Large intestine (tissue), 3 donors: ENCODE data around the gene COL5A2. TPM values are rescaled to one million over a fixed set of nuclear protein-coding genes. Genes with fewer than 3 reads are reported as not detected.

ENCODE experiments used
- DNase-seq, 2 donors: peaks; one replicate each; pipeline versions ENCODE4 v3.0.0 to v3.0.0-alpha.2; 2013
- H3K27ac ChIP-seq: one replicate; pipeline ENCODE4 v1.5.1; 2013; ENCODE audit warnings: low read length
- H3K27me3 ChIP-seq: 2 replicates; pipeline ENCODE4 v1.6.1; 2013; ENCODE audit warnings: low read length; ENCODE audit not compliant: control insufficient read depth, insufficient read depth
- H3K36me3 ChIP-seq: 2 replicates; pipeline ENCODE4 v1.6.1; 2013; ENCODE audit warnings: low read length; ENCODE audit not compliant: control insufficient read depth, insufficient read depth
- H3K4me1 ChIP-seq: one replicate; pipeline ENCODE4 v1.6.1; 2013; ENCODE audit warnings: low read length; ENCODE audit not compliant: control insufficient read depth, insufficient read depth
- H3K4me3 ChIP-seq: one replicate; pipeline ENCODE4 v1.5.1; 2013; ENCODE audit warnings: low read length
- H3K9me3 ChIP-seq: one replicate; pipeline ENCODE4 v1.6.1; 2013; ENCODE audit warnings: mild to moderate bottlenecking, low read depth, low read length, moderate library complexity; ENCODE audit not compliant: control insufficient read depth
- WGBS: methylation state at CpG from one replicate; pipeline ENCODE4 v1.1.5; 2013; ENCODE audit warnings: low lambda C conversion rate; ENCODE audit not compliant: insufficient coverage; 5-methylcytosine and 5-hydroxymethylcytosine counted together
- polyA plus RNA-seq: library from polyadenylated mRNA; unstranded; fragments of 120-200 nt; gene quantifications from one replicate; pipeline ENCODE4 v1.2.1, GENCODE V29; 2013

Gene COL5A2
- polyA plus RNA-seq, 1 donor: 80.4 TPM

GRCh38 chr2:189060096-189060642 is 119.4 kb downstream of the COL5A2 start:
- H3K36me3 ChIP-seq: peaks cover 13% of the 10 kb centered on the region
- DNase-seq: no peak
- H3K4me3 ChIP-seq: no peak overlapping the region
- H3K27ac ChIP-seq: no peak overlapping the region
- H3K9me3 ChIP-seq: no peaks in the 10 kb centered on the region
- no peaks in the 10 kb centered on the region for H3K4me1 ChIP-seq
- no peaks in the 10 kb centered on the region for H3K27me3 ChIP-seq
- no CpG with 5 or more reads among the region's 1 CpG for WGBS

- no peak overlapping the region for H3K27ac ChIP-seq
- H3K4me3 ChIP-seq: no peak overlapping the region
- peaks cover 7% of the 10 kb centered on the region for H3K36me3 ChIP-seq
- DNase-seq: no peak
- H3K27me3 ChIP-seq: no peaks in the 10 kb centered on the region
- no peaks in the 10 kb centered on the region for H3K9me3 ChIP-seq
- H3K4me1 ChIP-seq: no peaks in the 10 kb centered on the region
- WGBS: 100% methylated on average over 1 of the region's 2 CpGs
Observed at GRCh38 chr2:189057316-189057715, 122.2 kb downstream of the COL5A2 start.

- Histone ChIP-seq H3K4me1 (no peaks in the 10 kb centered on the region), H3K27ac (no peak overlapping the region), H3K4me3 (no peak overlapping the region), H3K9me3 (no peaks in the 10 kb centered on the region), H3K27me3 (no peaks in the 10 kb centered on the region), H3K36me3 (peaks cover 7% of the 10 kb centered on the region)
- WGBS: 75% methylated on average over 2 of the region's 4 CpGs
- no peak for DNase-seq
Observed at GRCh38 chr2:189056200-189057106, 123.1 kb downstream of the COL5A2 start.

GRCh38 chr2:189050165-189050712 is 129.3 kb downstream of the COL5A2 start:
- no peak for DNase-seq
- no peaks in the 10 kb centered on the region for H3K9me3 ChIP-seq
- 50% methylated on average over 2 of the region's 7 CpGs for WGBS

GRCh38 chr2:189049709-189050164 is 129.8 kb downstream of the COL5A2 start:
- no peaks in the 10 kb centered on the region for H3K4me1 ChIP-seq
- no peak overlapping the region for H3K4me3 ChIP-seq
- peaks cover 10% of the 10 kb centered on the region for H3K36me3 ChIP-seq
- H3K27me3 ChIP-seq: no peaks in the 10 kb centered on the region
- no peak for DNase-seq
- WGBS: 83% methylated on average over 1 of the region's 1 CpG
- no peaks in the 10 kb centered on the region for H3K9me3 ChIP-seq
- no peak overlapping the region for H3K27ac ChIP-seq

More at GRCh38 chr2:189050165-189050712, 129.3 kb downstream of the COL5A2 start:
- Histone ChIP-seq H3K4me3 (no peak overlapping the region), H3K4me1 (no peaks in the 10 kb centered on the region), H3K27me3 (no peaks in the 10 kb centered on the region), H3K36me3 (peaks cover 10% of the 10 kb centered on the region), H3K27ac (no peak overlapping the region)

- H3K36me3 ChIP-seq: peaks cover 8% of the 10 kb centered on the region
- H3K9me3 ChIP-seq: no peaks in the 10 kb centered on the region
- no peaks in the 10 kb centered on the region for H3K27me3 ChIP-seq
- no peak overlapping the region for H3K27ac ChIP-seq
- no peaks in the 10 kb centered on the region for H3K4me1 ChIP-seq
- WGBS: 91% methylated on average over 1 of the region's 3 CpGs
- H3K4me3 ChIP-seq: no peak overlapping the region
- no peak for DNase-seq
Observed at GRCh38 chr2:189048189-189048588, 131.4 kb downstream of the COL5A2 start.

GRCh38 chr2:189047171-189047888 is 132.2 kb downstream of the COL5A2 start:
- no peak for DNase-seq
- Histone ChIP-seq H3K4me3 (no peak overlapping the region), H3K36me3 (peaks cover 11% of the 10 kb centered on the region), H3K4me1 (no peaks in the 10 kb centered on the region), H3K27ac (no peak overlapping the region), H3K9me3 (no peaks in the 10 kb centered on the region), H3K27me3 (no peaks in the 10 kb centered on the region)
- 100% methylated on average over 3 of the region's 4 CpGs for WGBS

GRCh38 chr2:189046320-189046719 is 133.2 kb downstream of the COL5A2 start:
- WGBS: no CpG with 5 or more reads among the region's 2 CpGs
- H3K4me3 ChIP-seq: no peak overlapping the region
- no peaks in the 10 kb centered on the region for H3K4me1 ChIP-seq
- H3K9me3 ChIP-seq: no peaks in the 10 kb centered on the region
- no peak for DNase-seq
- H3K36me3 ChIP-seq: peaks cover 14% of the 10 kb centered on the region
- H3K27me3 ChIP-seq: no peaks in the 10 kb centered on the region
- no peak overlapping the region for H3K27ac ChIP-seq

GRCh38 chr2:189045836-189046235 is 133.7 kb downstream of the COL5A2 start:
- Histone ChIP-seq H3K4me3 (no peak overlapping the region), H3K27me3 (no peaks in the 10 kb centered on the region), H3K4me1 (no peaks in the 10 kb centered on the region), H3K36me3 (peaks cover 12% of the 10 kb centered on the region), H3K9me3 (no peaks in the 10 kb centered on the region), H3K27ac (no peak overlapping the region)
- 93% methylated on average over 3 of the region's 3 CpGs for WGBS
- DNase-seq: no peak

- H3K27ac ChIP-seq: no peak overlapping the region
- WGBS: 75% methylated on average over 1 of the region's 1 CpG
Observed at GRCh38 chr2:189037518-189037917, 142.0 kb downstream of the COL5A2 start.

More at GRCh38 chr2:189037518-189037917, 142.0 kb downstream of the COL5A2 start:
- Histone ChIP-seq H3K36me3 (peaks cover 31% of the 10 kb centered on the region), H3K4me3 (no peak overlapping the region), H3K4me1 (no peaks in the 10 kb centered on the region), H3K9me3 (no peaks in the 10 kb centered on the region), H3K27me3 (no peaks in the 10 kb centered on the region)
- DNase-seq: no peak
